Peyer's patch (tissue), 4 donors: Measurements from ENCODE around the gene CELF2. TPM values are rescaled to one million over a fixed set of nuclear protein-coding genes. Genes with fewer than 3 reads are reported as not detected.

ENCODE experiments used
- DNase-seq, 3 donors: peaks; one replicate each; pipeline ENCODE4 v3.0.0-alpha.2; 2017 to 2019
- H3K27ac ChIP-seq, 4 donors: fragments of 200-600 bp; sonication (generic); one replicate each; pipeline ENCODE4 v1.5.1; 2016 to 2019
- H3K27me3 ChIP-seq, 2 donors: fragments of 200-600 bp; sonication (generic); one replicate each; pipeline ENCODE4 v1.5.1; 2019
- H3K36me3 ChIP-seq, 3 donors: fragments of 200-600 bp; sonication (generic); one replicate each; pipeline ENCODE4 v1.5.1; 2016 to 2019
- H3K4me1 ChIP-seq, 4 donors: fragments of 200-600 bp; sonication (generic); one replicate each; pipeline ENCODE4 v1.5.1; 2016 to 2019
- H3K4me3 ChIP-seq, 4 donors: fragments of 200-600 bp; sonication (generic); 1 replicate in 3 of 4; 2 replicates in 1 of 4; pipeline ENCODE4 v1.5.1; 2016 to 2019; ENCODE audit warnings: mild to moderate bottlenecking in 1 of 4
- H3K9me3 ChIP-seq, 4 donors: fragments of 200-600 bp; sonication (generic); one replicate each; pipeline ENCODE4 v1.5.1; 2016 to 2019; ENCODE audit warnings: mild to moderate bottlenecking in 1 of 4
- CTCF ChIP-seq, 6 experiments: fragments of 450-650 bp in 4 of 6; fragments of 200-600 bp in 2 of 6; sonication (generic) in 1 of 6; IDR thresholded peaks; one replicate each; pipeline ENCODE4 v1.5.1; 2017 to 2019; ENCODE audit warnings: antibody characterized with exemption in 6 of 6, mild to moderate bottlenecking in 3 of 6, moderate library complexity in 1 of 6
- POLR2A ChIP-seq, 2 donors: fragments of 450-650 bp; IDR thresholded peaks; one replicate each; pipeline ENCODE4 v1.5.1; 2017; ENCODE audit warnings: antibody characterized with exemption in 2 of 2, mild to moderate bottlenecking in 2 of 2, moderate library complexity in 2 of 2
- total RNA-seq, 4 donors: library from RNA; depleted of rRNA; stranded (reverse); fragments of >200 nt; gene quantifications; one replicate each; pipeline ENCODE4 v1.1.0, GENCODE V29; 2016

Gene CELF2
- total RNA-seq, 4 donors from 2014 or later = 20.5 to 110 (median 40.7) TPM

- DNase-seq = no peak
- H3K4me3 ChIP-seq = no peak overlapping the region
- peaks cover 0 to 13% (median 0%) of the 10 kb centered on the region in 3 donors for H3K36me3 ChIP-seq
- H3K27ac ChIP-seq = peak overlapping the region in 1 of 4 donors; percentile 52
- H3K4me1 ChIP-seq = peaks cover 0 to 38% (median 27%) of the 10 kb centered on the region in 4 donors
- TF ChIP-seq POLR2A (IDR thresholded peaks at IDR 0.05) (no peak), CTCF (IDR thresholded peaks at IDR 0.05) (no peak)
- H3K27me3 ChIP-seq = no peaks in the 10 kb centered on the region
- H3K9me3 ChIP-seq = no peaks in the 10 kb centered on the region
These were observed 228.4 kb downstream of the CELF2 start for GRCh38 chr10:11245981-11246590.

- peaks cover 0 to 34% (median 26%) of the 10 kb centered on the region in 4 donors for H3K4me1 ChIP-seq
- no peak for DNase-seq
- H3K9me3 ChIP-seq = no peaks in the 10 kb centered on the region
- TF ChIP-seq POLR2A (IDR thresholded peaks at IDR 0.05) (no peak), CTCF (IDR thresholded peaks at IDR 0.05) (no peak)
- peak overlapping the region in 1 of 4 donors; percentile 52 for H3K27ac ChIP-seq
- H3K27me3 ChIP-seq = no peaks in the 10 kb centered on the region
- H3K4me3 ChIP-seq = no peak overlapping the region
- peaks cover 0 to 18% (median 0%) of the 10 kb centered on the region in 3 donors for H3K36me3 ChIP-seq
These were observed 229.2 kb downstream of the CELF2 start for GRCh38 chr10:11246752-11247467.

GRCh38 chr10:11249152-11249807 is 231.6 kb downstream of the CELF2 start:
- H3K4me1 ChIP-seq = peaks cover 0 to 21% (median 9%) of the 10 kb centered on the region in 4 donors
- H3K27ac ChIP-seq = no peak overlapping the region
- no peak for DNase-seq
- H3K27me3 ChIP-seq = no peaks in the 10 kb centered on the region
- TF ChIP-seq POLR2A (IDR thresholded peaks at IDR 0.05) = no peak
- TF ChIP-seq CTCF (IDR thresholded peaks at IDR 0.05) = no peak
- H3K4me3 ChIP-seq = no peak overlapping the region
- H3K36me3 ChIP-seq = peaks cover 0 to 18% (median 0%) of the 10 kb centered on the region in 3 donors
- H3K9me3 ChIP-seq = no peaks in the 10 kb centered on the region

GRCh38 chr10:11249808-11250195 is 232.1 kb downstream of the CELF2 start:
- Histone ChIP-seq H3K4me1 (peaks cover 0 to 21% (median 9%) of the 10 kb centered on the region in 4 donors), H3K27ac (no peak overlapping the region), H3K27me3 (no peaks in the 10 kb centered on the region), H3K9me3 (no peaks in the 10 kb centered on the region), H3K4me3 (no peak overlapping the region), H3K36me3 (peaks cover 0 to 18% (median 0%) of the 10 kb centered on the region in 3 donors)
- TF ChIP-seq CTCF (IDR thresholded peaks at IDR 0.05) (no peak), POLR2A (IDR thresholded peaks at IDR 0.05) (no peak)
- DNase-seq = no peak

- no peak for TF ChIP-seq CTCF (IDR thresholded peaks at IDR 0.05)
- no peak for TF ChIP-seq POLR2A (IDR thresholded peaks at IDR 0.05)
- Histone ChIP-seq H3K36me3 (peaks cover 0 to 18% (median 0%) of the 10 kb centered on the region in 3 donors), H3K4me1 (peaks cover 0 to 21% (median 6%) of the 10 kb centered on the region in 4 donors), H3K27me3 (no peaks in the 10 kb centered on the region), H3K27ac (no peak overlapping the region), H3K9me3 (no peaks in the 10 kb centered on the region), H3K4me3 (no peak overlapping the region)
- no peak for DNase-seq
These were observed 232.6 kb downstream of the CELF2 start for GRCh38 chr10:11250304-11250703.
